ENCODE data around the gene TRIM5.

Gene TRIM5

GRCh38 chr11:5631417-5631816 is 53.5 kb downstream of the TRIM5 start:
- ATAC-seq: no peak

GRCh38 chr11:5626196-5626595 is 58.7 kb downstream of the TRIM5 start:
- no peak for ATAC-seq
- TF ChIP-seq ISL1 (CRISPR knock-in tag; IDR thresholded peaks at IDR 0.05): no peak
- no peak for TF ChIP-seq BACH2 (CRISPR knock-in tag; IDR thresholded peaks at IDR 0.05; ENCODE audit: borderline replicate concordance)
- TF ChIP-seq ZNF70 (CRISPR knock-in tag; IDR thresholded peaks at IDR 0.05): no peak
- TF ChIP-seq POU6F1 (CRISPR knock-in tag; IDR thresholded peaks at IDR 0.05; ENCODE audit: borderline replicate concordance, low read depth): no peak
- TF ChIP-seq SNAI2 (CRISPR knock-in tag; IDR thresholded peaks at IDR 0.05): no peak
- no peak for TF ChIP-seq ZNF565 (CRISPR knock-in tag; conservative IDR thresholded peaks at IDR 0.05; ENCODE audit: low read depth)
- no peak for TF ChIP-seq RARB (CRISPR knock-in tag; IDR thresholded peaks at IDR 0.05)
- TF ChIP-seq ZC3H10 (CRISPR knock-in tag; IDR thresholded peaks at IDR 0.05): no peak
- no peak for TF ChIP-seq OSR1 (CRISPR knock-in tag; IDR thresholded peaks at IDR 0.05)
- no peak for TF ChIP-seq ZFP3 (CRISPR knock-in tag; IDR thresholded peaks at IDR 0.05)
- TF ChIP-seq TOX (CRISPR knock-in tag; IDR thresholded peaks at IDR 0.05; ENCODE audit: borderline replicate concordance): no peak
- no peak for TF ChIP-seq PATZ1 (CRISPR knock-in tag; IDR thresholded peaks at IDR 0.05; ENCODE audit: borderline replicate concordance)
- TF ChIP-seq ESRRG (CRISPR knock-in tag; IDR thresholded peaks at IDR 0.05): no peak
- TF ChIP-seq CSRNP3 (CRISPR knock-in tag; IDR thresholded peaks at IDR 0.05): no peak
- no peak for TF ChIP-seq ARNTL (CRISPR knock-in tag; IDR thresholded peaks at IDR 0.05; ENCODE audit: borderline replicate concordance, low read depth)
- no peak for TF ChIP-seq PPARA (CRISPR knock-in tag; IDR thresholded peaks at IDR 0.05; ENCODE audit: borderline replicate concordance)
- no peak for TF ChIP-seq ZFP30 (CRISPR knock-in tag; IDR thresholded peaks at IDR 0.05)
- TF ChIP-seq GLIS3 (CRISPR knock-in tag; IDR thresholded peaks at IDR 0.05): no peak

More at GRCh38 chr11:5631417-5631816, 53.5 kb downstream of the TRIM5 start:
- TF ChIP-seq ZFP3 (CRISPR knock-in tag; IDR thresholded peaks at IDR 0.05) (no peak), ISL1 (CRISPR knock-in tag; IDR thresholded peaks at IDR 0.05) (no peak), PATZ1 (CRISPR knock-in tag; IDR thresholded peaks at IDR 0.05; ENCODE audit: borderline replicate concordance) (no peak), ZC3H10 (CRISPR knock-in tag; IDR thresholded peaks at IDR 0.05) (no peak), ZNF70 (CRISPR knock-in tag; IDR thresholded peaks at IDR 0.05) (no peak), TCF4 (CRISPR knock-in tag; IDR thresholded peaks at IDR 0.05; ENCODE audit: borderline replicate concordance) (no peak), SNAI2 (CRISPR knock-in tag; IDR thresholded peaks at IDR 0.05) (no peak), OSR1 (CRISPR knock-in tag; IDR thresholded peaks at IDR 0.05) (no peak), TSHZ2 (CRISPR knock-in tag; IDR thresholded peaks at IDR 0.05) (no peak), ZNF8 (CRISPR knock-in tag; IDR thresholded peaks at IDR 0.05) (no peak)

GRCh38 chr11:5625281-5625680 is 59.6 kb downstream of the TRIM5 start:
- no peak; the same call in 2 of the 3 replicates for ATAC-seq
- TF ChIP-seq ISL1 (CRISPR knock-in tag; IDR thresholded peaks at IDR 0.05) (no peak), CREB5 (CRISPR knock-in tag; IDR thresholded peaks at IDR 0.05; ENCODE audit: low read depth) (no peak), CSDC2 (CRISPR knock-in tag; IDR thresholded peaks at IDR 0.05) (no peak), SNAI2 (CRISPR knock-in tag; IDR thresholded peaks at IDR 0.05) (no peak), OSR1 (CRISPR knock-in tag; IDR thresholded peaks at IDR 0.05) (no peak), ZFP3 (CRISPR knock-in tag; IDR thresholded peaks at IDR 0.05) (no peak), ZFP30 (CRISPR knock-in tag; IDR thresholded peaks at IDR 0.05) (no peak), ARNTL (CRISPR knock-in tag; IDR thresholded peaks at IDR 0.05; ENCODE audit: borderline replicate concordance, low read depth) (no peak), GLIS3 (CRISPR knock-in tag; IDR thresholded peaks at IDR 0.05) (no peak), RARB (CRISPR knock-in tag; IDR thresholded peaks at IDR 0.05) (no peak), ZNF70 (CRISPR knock-in tag; IDR thresholded peaks at IDR 0.05) (no peak), CSRNP3 (CRISPR knock-in tag; IDR thresholded peaks at IDR 0.05) (no peak), ZNF8 (CRISPR knock-in tag; IDR thresholded peaks at IDR 0.05) (no peak), TOX (CRISPR knock-in tag; IDR thresholded peaks at IDR 0.05; ENCODE audit: borderline replicate concordance) (no peak)
